SK-N-SH treated with all-trans-retinoic acid at 6 μM for 48 hours (cell line): ENCODE measurements around the gene CACNB4.

Experiments used
- BACH2 ChIP-seq: fragments of 250-450 bp; sonication (Bioruptor Pico); IDR thresholded peaks from 2 replicates; pipeline ENCODE4 v1.9.0; 2021; ENCODE audit warnings: mild to moderate bottlenecking, borderline replicate concordance
- GLIS3 ChIP-seq: fragments of 250-450 bp; sonication (Bioruptor Pico); IDR thresholded peaks from 2 replicates; pipeline ENCODE4 v1.5.0; 2020; ENCODE audit warnings: mild to moderate bottlenecking, moderate library complexity
- TOX ChIP-seq: fragments of 250-450 bp; sonication (Bioruptor Pico); IDR thresholded peaks from 2 replicates; pipeline ENCODE4 v1.8.0; 2021; ENCODE audit warnings: mild to moderate bottlenecking, moderate library complexity, borderline replicate concordance
- ZC3H10 ChIP-seq: fragments of 250-450 bp; sonication (Bioruptor Pico); IDR thresholded peaks from 2 replicates; pipeline ENCODE4 v1.5.1; 2021; ENCODE audit warnings: mild to moderate bottlenecking, moderate library complexity
- ZNF565 ChIP-seq: fragments of 450-650 bp; formaldehyde crosslinking; conservative IDR thresholded peaks from 2 replicates; pipeline ENCODE4 v1.5.0; 2020; ENCODE audit warnings: low read depth, mild to moderate bottlenecking, moderate library complexity
- ZNF8 ChIP-seq: fragments of 450-650 bp; formaldehyde crosslinking; IDR thresholded peaks from 2 replicates; pipeline ENCODE4 v1.5.0; 2020; ENCODE audit warnings: mild to moderate bottlenecking, moderate library complexity

DNA sequence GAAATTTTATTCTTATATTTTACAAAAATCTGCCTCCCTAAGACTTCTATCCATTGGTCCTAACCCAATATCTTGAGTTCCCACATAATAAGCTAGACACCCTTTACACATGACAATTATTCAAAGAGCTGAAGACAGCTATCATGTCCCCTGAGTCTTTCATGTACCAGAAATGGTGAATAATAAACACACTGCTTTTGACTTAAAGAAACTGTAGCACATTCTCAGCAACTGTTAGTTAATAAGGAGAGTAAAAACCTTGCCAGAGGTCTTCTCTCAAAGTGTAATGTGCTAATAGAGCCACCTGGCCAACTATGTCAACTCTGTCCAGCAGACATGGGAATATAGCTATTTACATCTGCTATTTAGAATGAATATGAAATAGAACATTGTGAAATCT lies 160.9 kb downstream of the CACNB4 start:
- TF ChIP-seq BACH2 (CRISPR knock-in tag), result no peak
- no peak for TF ChIP-seq GLIS3 (CRISPR knock-in tag)
- no peak for TF ChIP-seq ZNF8 (CRISPR knock-in tag)
- no peak for TF ChIP-seq ZNF565 (CRISPR knock-in tag)
- TF ChIP-seq ZC3H10 (CRISPR knock-in tag), result no peak
- TF ChIP-seq TOX, result no peak
